Measurements from ENCODE around the gene CGGBP1.

The CGGBP1 gene

DNA sequence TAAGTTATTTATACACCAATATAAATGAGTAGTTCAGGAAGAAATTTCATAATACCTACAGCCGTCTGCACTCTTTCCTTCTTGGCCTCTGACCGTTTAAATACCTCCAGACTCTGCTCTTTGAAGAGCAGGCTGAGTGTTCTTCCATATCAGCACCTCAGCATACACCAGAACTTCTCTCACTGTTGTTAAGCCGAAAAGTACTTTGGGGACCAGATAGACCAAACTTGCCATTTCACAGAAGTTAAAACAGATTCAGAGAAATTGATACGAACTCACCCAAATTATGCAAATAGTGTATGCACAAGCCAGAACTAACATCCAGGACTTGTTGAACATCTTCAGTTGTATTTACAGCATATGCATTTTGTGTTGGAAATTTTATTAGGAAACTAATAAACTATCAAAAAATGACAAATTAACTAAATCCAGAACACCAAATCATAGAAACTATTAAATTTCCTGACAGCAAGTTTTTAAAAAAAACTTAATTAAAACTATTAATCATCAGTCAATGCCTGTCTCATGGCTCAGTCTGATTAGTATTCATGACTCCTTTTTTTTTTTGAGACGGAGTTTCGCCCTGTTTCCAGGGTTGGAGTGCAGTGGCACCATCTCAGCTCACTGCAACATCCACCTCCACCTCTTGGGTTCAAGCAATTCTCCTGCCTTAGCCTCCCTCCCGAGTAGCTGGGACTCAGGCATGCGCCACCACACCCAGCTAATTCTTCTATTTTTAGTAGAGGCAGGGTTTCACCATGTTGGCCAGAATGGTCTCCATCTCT is 24.1 kb downstream of the CGGBP1 start:
- TF ChIP-seq ZFX (IDR thresholded peaks at IDR 0.05), result no peak
- TF ChIP-seq, protein P1, sequence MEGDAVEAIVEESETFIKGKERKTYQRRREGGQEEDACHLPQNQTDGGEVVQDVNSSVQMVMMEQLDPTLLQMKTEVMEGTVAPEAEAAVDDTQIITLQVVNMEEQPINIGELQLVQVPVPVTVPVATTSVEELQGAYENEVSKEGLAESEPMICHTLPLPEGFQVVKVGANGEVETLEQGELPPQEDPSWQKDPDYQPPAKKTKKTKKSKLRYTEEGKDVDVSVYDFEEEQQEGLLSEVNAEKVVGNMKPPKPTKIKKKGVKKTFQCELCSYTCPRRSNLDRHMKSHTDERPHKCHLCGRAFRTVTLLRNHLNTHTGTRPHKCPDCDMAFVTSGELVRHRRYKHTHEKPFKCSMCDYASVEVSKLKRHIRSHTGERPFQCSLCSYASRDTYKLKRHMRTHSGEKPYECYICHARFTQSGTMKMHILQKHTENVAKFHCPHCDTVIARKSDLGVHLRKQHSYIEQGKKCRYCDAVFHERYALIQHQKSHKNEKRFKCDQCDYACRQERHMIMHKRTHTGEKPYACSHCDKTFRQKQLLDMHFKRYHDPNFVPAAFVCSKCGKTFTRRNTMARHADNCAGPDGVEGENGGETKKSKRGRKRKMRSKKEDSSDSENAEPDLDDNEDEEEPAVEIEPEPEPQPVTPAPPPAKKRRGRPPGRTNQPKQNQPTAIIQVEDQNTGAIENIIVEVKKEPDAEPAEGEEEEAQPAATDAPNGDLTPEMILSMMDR (conservative IDR thresholded peaks at IDR 0.05), result no peak
- H3K27ac ChIP-seq, result no peak overlapping the region

DNA sequence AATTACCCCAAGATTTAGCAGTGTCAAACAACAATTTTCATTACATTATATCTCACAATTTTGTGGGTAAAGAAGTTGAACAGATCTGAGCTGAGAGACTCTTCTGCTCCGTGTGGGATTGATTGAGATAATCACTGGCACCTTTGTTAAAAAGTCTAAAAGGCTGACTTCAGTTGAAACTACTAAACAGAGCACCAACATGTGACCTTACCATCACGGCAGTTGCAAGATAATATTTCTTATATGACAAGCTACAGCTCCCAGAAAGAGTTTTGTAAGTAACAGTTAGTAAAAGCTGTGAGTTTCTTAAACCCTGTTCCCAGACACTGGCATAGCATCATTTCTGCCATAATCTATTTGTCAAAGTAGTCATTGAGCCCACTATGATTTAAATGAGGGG is 25.0 kb downstream of the CGGBP1 start:
- no peak overlapping the region for H3K27ac ChIP-seq
- TF ChIP-seq, protein P1 (conservative IDR thresholded peaks at IDR 0.05), result no peak
- no peak for TF ChIP-seq ZFX (IDR thresholded peaks at IDR 0.05)

DNA sequence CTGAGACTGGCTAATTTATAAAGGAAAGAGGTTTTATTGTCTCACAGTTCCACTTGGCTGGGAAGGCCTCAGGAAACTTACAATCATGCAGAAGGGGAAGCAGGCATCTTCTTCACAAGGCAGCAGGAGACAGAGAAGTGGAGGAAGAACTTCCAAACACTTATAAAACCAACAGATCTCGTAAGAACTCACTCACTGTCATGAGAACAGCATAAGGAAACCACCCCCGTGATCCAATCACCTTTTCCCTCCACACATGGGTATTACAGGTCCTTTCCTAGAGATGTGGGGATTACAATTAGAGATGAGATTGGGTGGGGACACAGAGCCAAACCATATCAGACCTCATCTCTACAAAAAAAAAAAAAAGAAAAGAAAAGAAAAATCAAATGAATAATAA is 25.7 kb downstream of the CGGBP1 start:
- no peak overlapping the region for H3K27ac ChIP-seq
- TF ChIP-seq, protein P1 (conservative IDR thresholded peaks at IDR 0.05), result no peak
- no peak for TF ChIP-seq ZFX (IDR thresholded peaks at IDR 0.05)

DNA sequence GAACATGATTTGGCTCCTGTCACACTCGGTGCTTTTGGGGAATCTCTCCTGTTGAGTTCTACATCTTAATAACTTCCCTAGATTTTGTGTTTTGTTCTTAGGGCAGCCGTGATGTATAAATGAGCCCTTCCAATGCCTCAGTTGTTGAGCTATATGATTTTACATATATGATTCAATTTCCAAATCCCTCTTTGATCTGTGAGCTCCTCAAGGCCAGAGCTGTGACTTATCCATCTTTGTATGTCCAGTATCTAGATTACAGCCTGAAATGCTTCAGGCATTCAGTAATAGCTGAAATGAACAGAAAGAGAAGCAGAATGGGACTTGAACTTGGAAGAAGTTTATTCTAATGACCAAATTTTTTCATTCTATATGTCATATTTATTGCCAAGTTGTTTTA is 26.6 kb downstream of the CGGBP1 start:
- H3K27ac ChIP-seq, result no peak overlapping the region
- TF ChIP-seq ZFX (IDR thresholded peaks at IDR 0.05), result no peak
- TF ChIP-seq, protein P1 (conservative IDR thresholded peaks at IDR 0.05), result no peak

DNA sequence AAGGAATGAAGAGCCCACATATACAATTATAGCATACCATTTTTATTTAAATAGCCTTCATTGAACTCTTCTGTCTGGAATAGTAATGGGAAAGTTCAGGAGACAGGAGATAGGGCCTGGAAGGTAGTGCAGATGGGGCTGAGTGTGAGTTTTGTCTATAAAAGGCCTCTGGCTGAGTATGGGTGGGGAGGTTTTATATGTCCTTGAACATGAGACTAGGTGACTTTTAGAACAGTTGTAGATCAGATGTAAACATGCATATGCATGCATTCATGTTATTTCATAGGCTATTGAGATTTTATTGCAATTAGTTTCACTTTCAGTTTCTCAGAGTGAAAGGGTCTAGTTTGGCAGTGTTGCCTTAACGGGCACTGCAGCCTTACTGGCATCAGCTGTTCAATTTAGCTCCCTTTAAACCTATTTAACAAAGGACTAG is 27.1 kb downstream of the CGGBP1 start:
- no peak for TF ChIP-seq ZFX (IDR thresholded peaks at IDR 0.05)
- TF ChIP-seq, protein P1 (conservative IDR thresholded peaks at IDR 0.05), result no peak
- no peak overlapping the region for H3K27ac ChIP-seq

DNA sequence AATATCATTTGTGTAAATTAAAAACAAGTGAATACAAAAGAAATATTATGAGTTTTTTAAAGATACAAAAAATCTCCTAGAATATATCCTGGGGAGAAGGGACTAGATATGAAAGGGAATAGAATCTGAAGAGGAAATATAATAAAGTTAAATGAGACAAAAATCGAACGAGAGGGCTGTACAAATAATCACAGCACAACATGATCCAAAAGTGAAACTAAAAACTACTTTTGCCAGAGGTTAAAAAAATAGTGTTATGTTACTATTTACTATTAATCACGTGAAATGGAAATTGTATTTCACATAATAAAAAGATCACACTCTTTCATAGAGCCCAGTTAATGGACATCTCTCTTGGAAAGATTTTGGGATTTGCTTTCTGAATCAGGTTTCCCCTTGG is 28.6 kb downstream of the CGGBP1 start:
- no peak overlapping the region for H3K27ac ChIP-seq
- TF ChIP-seq, protein P1 (conservative IDR thresholded peaks at IDR 0.05), result no peak
- no peak for TF ChIP-seq ZFX (IDR thresholded peaks at IDR 0.05)

DNA sequence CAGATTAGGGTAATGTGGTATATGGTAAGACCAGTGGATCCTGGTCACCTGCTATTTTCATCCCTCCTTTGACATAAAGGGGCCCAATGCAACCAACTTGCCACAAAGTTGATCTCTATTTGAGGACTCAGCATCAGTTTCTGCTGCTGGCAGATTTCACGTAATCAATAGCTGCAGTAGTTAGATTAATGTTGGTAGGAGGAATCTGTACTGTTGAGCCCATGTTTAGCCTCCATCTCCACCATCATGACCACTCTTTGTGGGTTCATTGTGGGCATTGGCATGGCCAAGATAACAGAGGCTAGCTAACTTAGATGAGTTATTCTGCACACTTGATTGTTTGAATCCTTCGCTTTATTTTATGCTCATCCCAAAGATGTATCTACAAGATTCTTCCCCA is 29.9 kb downstream of the CGGBP1 start:
- H3K27ac ChIP-seq, result no peak overlapping the region
- TF ChIP-seq, protein P1 (conservative IDR thresholded peaks at IDR 0.05), result no peak
- TF ChIP-seq ZFX (IDR thresholded peaks at IDR 0.05), result no peak

All from C4-2B (cell line).